AG04450 (cell line): ENCODE results near the gene EPB41L1. TPM values are rescaled to one million over a fixed set of nuclear protein-coding genes. Genes with fewer than 3 reads are reported as not detected.

Experiments
- CTCF ChIA-PET: fragments of 300-600, 350-600 bp; formaldehyde crosslinking; extraction: SDS; loops from one replicate; lab custom pipeline; 2022; ENCODE audit warnings: antibody characterized with exemption, inconsistent platforms; lab: Charles Lee
- POLR2A ChIA-PET: fragments of 350-600 bp; formaldehyde crosslinking; extraction: SDS; loops from one replicate; lab custom pipeline; 2021; ENCODE audit warnings: antibody characterized with exemption, inconsistent platforms; lab: Yijun Ruan, JAX
- DNase-seq: peaks from one replicate; pipeline ENCODE4 v3.0.0-alpha.2; 2011; ENCODE audit warnings: low read depth, low spot score
- H3K27ac ChIP-seq: one replicate; pipeline ENCODE4 v1.5.1; 2012; ENCODE audit warnings: low read depth, low read length, control low read depth
- H3K27me3 ChIP-seq: one replicate; pipeline ENCODE4 v1.6.0; 2012; ENCODE audit warnings: low read length; ENCODE audit not compliant: control insufficient read depth, insufficient read depth
- H3K4me3 ChIP-seq: 2 replicates; pipeline ENCODE4 v1.5.1; 2011; ENCODE audit warnings: mild to moderate bottlenecking, low read depth, low read length, control low read depth
- H3K9me3 ChIP-seq: 2 replicates; pipeline ENCODE4 v1.5.1; 2012; ENCODE audit warnings: low read length; ENCODE audit not compliant: control insufficient read depth, insufficient read depth
- polyA plus RNA-seq: library from polyadenylated mRNA; depleted of rRNA; stranded (reverse); fragments of >200 nt; gene quantifications from 2 replicates; pipeline ENCODE4 v1.2.3, GENCODE V29; 2011; rRNA removed
- TF ChIP-seq, protein P1 (sequence below): IDR thresholded peaks from 2 replicates; pipeline ENCODE4 v1.5.1; 2011; ENCODE audit warnings: low read depth, low read length, control low read depth, inconsistent platforms

Gene EPB41L1
- polyA plus RNA-seq, 1 experiment, result 17.8 TPM

DNA sequence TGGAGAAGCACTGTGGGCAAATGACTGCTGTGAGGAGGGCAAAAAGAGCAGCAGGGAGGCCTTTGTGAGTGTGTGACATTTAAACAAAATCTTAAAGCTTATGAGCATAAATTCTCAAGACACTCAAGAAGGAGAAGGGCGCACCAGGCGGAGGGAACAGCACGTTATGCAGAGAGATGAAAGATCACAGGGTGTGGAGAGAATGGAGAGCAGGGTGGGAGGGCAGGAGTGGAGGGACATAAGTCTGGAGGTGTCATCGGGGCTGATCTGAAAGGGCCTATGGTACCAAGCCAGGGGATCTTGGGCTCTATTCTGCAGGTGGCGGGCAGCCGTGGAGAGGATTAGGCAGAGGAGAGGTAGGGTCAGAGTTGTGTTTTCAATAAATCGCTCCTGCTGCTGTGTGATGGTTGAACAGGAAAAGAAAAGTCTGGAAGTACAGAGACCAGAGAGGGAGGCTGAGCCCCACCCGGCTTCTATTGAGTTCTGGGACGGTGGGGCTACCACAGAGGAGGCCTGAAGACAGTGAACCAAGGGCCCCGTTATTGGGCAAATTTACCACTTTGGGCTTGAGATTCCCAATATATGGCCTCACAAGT is 127.3 kb downstream of the EPB41L1 start:
- no peak for DNase-seq
- Histone ChIP-seq H3K27ac (no peak overlapping the region), H3K9me3 (no peaks in the 10 kb centered on the region), H3K4me3 (no peak overlapping the region), H3K27me3 (peaks cover 19% of the 10 kb centered on the region)
- POLR2A ChIA-PET, result no interaction called here
- TF ChIP-seq, protein P1, sequence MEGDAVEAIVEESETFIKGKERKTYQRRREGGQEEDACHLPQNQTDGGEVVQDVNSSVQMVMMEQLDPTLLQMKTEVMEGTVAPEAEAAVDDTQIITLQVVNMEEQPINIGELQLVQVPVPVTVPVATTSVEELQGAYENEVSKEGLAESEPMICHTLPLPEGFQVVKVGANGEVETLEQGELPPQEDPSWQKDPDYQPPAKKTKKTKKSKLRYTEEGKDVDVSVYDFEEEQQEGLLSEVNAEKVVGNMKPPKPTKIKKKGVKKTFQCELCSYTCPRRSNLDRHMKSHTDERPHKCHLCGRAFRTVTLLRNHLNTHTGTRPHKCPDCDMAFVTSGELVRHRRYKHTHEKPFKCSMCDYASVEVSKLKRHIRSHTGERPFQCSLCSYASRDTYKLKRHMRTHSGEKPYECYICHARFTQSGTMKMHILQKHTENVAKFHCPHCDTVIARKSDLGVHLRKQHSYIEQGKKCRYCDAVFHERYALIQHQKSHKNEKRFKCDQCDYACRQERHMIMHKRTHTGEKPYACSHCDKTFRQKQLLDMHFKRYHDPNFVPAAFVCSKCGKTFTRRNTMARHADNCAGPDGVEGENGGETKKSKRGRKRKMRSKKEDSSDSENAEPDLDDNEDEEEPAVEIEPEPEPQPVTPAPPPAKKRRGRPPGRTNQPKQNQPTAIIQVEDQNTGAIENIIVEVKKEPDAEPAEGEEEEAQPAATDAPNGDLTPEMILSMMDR, result no peak
- CTCF ChIA-PET, result no interaction called here

Other genes with a start within 250 kb of the EPB41L1 start
- 7.4 and 11.1 TPM in 2 replicates for gene SCAND1, start 200.2 kb upstream of the EPB41L1 start, polyA plus RNA-seq
- 1.8 and 2.0 TPM in 2 replicates for gene CNBD2, start 186.2 kb upstream of the EPB41L1 start, polyA plus RNA-seq
- gene AAR2, start 81.7 kb downstream of the EPB41L1 start, polyA plus RNA-seq, result 25.3 and 33.6 TPM in 2 replicates
- 17.7 and 27.5 TPM in 2 replicates for gene DLGAP4, start 151.6 kb downstream of the EPB41L1 start, polyA plus RNA-seq